Skin epidermis (tissue), 12 donors: ENCODE measurements around the gene ARHGAP6.
A peak's percentile ranks its signal among the peaks of the same experiment; 100 is the strongest.

ENCODE experiments used
- H3K27ac ChIP-seq, 21 experiments: fragments of 200-600 bp; sonication (generic) in 11 of 21; one replicate each; pipeline ENCODE4 v1.5.0; 2020; ENCODE audit warnings: mild to moderate bottlenecking in 3 of 21, inconsistent platforms in 2 of 21, moderate library complexity in 2 of 21
- H3K4me3 ChIP-seq, 7 experiments: fragments of 200-600 bp; sonication (generic) in 2 of 7; one replicate each; pipeline ENCODE4 v1.5.0; 2020; ENCODE audit warnings: inconsistent platforms in 2 of 7, mild to moderate bottlenecking in 2 of 7, moderate library complexity in 1 of 7

ARHGAP6 gene

GRCh38 chrX:11438767-11439166 lies 227.0 kb downstream of the ARHGAP6 start:
- Histone ChIP-seq H3K27ac (peak overlapping the region in 1 of 21 experiments; percentile 18), H3K4me3 (no peak overlapping the region)

- peak overlapping the region in 1 of 21 experiments; percentile 18 for H3K27ac ChIP-seq
- H3K4me3 ChIP-seq, result no peak overlapping the region
Measured at GRCh38 chrX:11438380-11438723, 227.4 kb downstream of the ARHGAP6 start.

GRCh38 chrX:11437642-11438379 lies 227.9 kb downstream of the ARHGAP6 start:
- Histone ChIP-seq H3K4me3 (no peak overlapping the region), H3K27ac (peak overlapping the region in 1 of 21 experiments; percentile 18)

DNA sequence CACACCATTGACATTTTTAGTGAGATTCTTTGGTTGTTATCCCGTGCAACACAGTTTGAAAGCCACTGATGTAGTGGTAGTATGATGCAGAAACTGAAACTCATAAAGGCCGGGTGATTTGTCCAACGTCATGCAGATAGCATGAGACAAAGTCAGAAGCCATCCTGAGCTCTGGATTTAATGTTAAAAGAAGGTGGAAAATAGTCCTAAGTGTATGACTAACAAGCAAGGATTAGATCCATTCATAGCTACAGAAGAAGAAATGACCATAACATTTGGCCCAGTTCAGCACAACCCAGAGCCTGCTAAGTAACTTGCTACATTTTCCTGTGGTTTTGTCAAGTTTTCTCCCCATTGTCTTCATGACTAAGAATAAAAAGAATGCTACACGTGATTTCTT lies 230.2 kb downstream of the ARHGAP6 start:
- Histone ChIP-seq H3K4me3 (no peak overlapping the region), H3K27ac (no peak overlapping the region)

DNA sequence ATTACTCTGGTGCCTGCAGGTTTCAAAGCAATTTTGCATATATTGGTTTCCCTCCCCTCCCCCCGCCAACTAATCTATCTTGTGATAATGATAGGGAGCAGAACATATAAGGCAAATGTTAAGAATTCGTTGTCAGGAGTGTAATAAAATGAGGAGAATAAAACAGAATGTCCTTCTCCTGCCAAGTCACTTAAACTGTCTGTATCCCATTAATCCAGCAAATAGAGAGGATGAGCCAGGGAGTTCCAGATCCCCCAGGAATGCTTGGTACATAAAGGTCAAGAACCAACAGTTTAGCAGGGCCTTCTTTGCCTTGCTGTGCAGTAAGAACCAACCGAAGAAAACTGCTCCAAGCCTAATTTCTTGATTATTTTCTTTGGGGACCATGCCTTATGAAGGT lies 231.1 kb downstream of the ARHGAP6 start:
- Histone ChIP-seq H3K4me3 (no peak overlapping the region), H3K27ac (no peak overlapping the region)

DNA sequence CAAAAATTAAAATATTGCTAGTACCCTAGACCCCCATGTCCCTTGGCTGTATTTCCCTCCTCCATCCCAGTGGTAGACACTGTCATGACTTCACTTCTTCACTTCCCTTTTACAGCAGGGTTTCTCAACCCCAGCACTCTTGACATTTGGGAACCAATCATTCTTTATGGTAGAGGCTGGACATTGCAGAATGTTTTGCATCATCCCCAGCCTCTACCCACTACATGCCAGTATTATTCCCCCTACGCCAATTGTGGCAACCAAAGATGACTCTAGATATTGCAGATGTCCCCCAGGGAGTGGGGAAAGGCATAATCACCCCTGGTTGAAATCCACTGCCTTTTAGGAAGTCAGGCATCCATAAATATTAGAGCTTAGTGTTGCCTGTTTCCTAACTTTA lies 233.9 kb downstream of the ARHGAP6 start:
- H3K27ac ChIP-seq, result no peak overlapping the region
- no peak overlapping the region for H3K4me3 ChIP-seq

- no peak overlapping the region for H3K27ac ChIP-seq
- no peak overlapping the region for H3K4me3 ChIP-seq
Measured at GRCh38 chrX:11430271-11430670, 235.4 kb downstream of the ARHGAP6 start.

- Histone ChIP-seq H3K27ac (no peak overlapping the region), H3K4me3 (no peak overlapping the region)
Measured at GRCh38 chrX:11429538-11430085, 236.1 kb downstream of the ARHGAP6 start.

GRCh38 chrX:11427453-11428071 lies 238.2 kb downstream of the ARHGAP6 start:
- peak overlapping the region; percentile 21 to 34 (median 28) for H3K4me3 ChIP-seq
- H3K27ac ChIP-seq, result peak overlapping the region in 11 of 21 experiments; percentile 0 to 71 (median 43)

- Histone ChIP-seq H3K4me3 (peak overlapping the region; percentile 21 to 34 (median 28)), H3K27ac (peak overlapping the region in 10 of 21 experiments; percentile 0 to 71 (median 44))
Measured at GRCh38 chrX:11426712-11427452, 238.8 kb downstream of the ARHGAP6 start.

DNA sequence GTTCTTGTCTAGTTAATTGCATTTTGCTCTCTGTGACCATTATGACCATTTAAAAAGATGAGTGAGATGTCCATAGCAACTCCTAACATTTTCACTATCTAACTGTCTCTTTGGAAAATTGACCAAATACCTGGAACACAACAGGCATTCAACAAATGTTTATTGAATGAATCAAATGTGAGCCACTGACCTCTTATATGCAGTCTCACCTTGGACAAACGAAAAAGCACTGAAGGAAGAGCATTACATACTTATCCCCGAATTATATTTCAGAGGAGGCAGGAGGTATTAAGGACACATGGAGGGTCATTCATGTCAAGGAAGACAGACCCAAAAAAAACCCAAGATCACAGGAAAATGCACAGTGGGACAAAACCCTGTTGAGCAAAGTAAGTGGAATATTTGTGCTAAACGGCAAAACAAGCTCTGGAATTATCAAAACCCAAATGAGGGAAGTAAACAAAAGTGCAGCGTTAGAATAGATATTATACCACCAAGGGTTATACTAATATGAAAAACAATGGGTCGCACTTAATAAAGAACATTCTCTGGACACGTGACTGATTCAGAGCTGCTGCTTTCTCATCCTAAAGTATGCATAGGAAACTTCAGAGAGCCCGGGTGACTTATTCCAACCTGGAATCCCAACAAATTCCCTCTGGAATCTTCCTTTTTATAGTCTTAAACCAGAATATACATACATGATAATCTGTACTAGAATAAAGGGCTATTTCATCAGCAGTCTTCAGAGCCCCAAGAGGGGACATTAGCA lies 240.6 kb downstream of the ARHGAP6 start:
- H3K27ac ChIP-seq, result no peak overlapping the region
- no peak overlapping the region for H3K4me3 ChIP-seq

DNA sequence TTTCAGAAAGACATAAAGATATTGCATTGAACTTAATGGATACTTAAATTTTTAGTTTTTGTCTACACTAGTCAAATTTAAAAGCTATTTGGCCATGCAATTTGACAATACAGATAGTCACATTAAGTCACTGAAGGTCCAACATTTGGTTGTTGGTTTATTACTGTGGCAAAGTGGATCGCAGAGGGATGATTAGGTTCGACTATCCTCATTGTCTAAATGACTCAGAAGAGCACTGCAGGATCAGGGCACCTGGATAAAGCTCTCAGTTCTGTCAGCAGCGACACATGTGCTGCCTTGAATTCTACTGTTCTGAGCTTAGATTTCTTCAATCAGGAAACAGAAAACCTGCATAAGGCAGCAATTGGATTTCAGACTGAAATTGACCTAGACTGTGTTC lies 241.8 kb downstream of the ARHGAP6 start:
- Histone ChIP-seq H3K4me3 (no peak overlapping the region), H3K27ac (peak overlapping the region in 1 of 21 experiments; percentile 12)

DNA sequence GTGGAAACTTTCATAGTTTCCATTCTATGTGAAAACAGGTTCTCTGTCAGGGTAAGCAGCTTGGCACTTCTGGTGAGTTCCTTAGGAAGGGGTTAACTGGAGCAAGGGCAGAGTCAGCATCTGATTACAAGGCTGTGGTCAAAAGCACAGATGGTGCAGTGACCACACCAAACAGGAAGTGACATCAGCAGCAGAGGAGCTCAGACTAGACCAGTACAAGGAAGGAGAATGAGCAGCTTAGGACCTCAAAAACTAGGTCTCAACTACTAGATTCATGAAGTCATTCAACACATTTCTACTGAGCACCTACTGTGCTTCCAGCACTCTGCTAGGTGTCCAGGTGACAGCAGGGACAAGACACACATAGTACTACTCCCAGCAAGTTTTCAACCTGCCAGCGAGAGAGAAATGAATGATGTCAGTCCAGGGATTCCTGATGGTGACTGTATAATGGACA lies 242.3 kb downstream of the ARHGAP6 start:
- Histone ChIP-seq H3K27ac (peak overlapping the region in 2 of 21 experiments; percentile 12 to 43), H3K4me3 (no peak overlapping the region)

DNA sequence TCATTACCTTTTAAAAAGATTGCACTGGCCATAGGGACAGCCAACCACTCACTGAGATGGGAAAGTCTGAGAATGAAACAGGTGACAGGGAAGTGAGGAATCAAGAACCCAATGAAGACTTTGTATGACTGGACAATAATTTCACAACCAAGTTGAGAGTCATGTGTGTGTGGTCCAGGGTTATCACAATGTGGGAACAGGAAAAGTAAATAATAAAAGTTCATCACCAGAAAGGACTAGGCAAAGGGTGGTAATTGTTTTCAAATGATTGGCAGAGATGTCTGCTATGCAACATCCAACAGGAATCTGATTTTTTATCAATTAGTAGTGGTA lies 243.2 kb downstream of the ARHGAP6 start:
- H3K4me3 ChIP-seq, result no peak overlapping the region
- no peak overlapping the region for H3K27ac ChIP-seq

GRCh38 chrX:11421805-11422524 lies 243.8 kb downstream of the ARHGAP6 start:
- no peak overlapping the region for H3K27ac ChIP-seq

GRCh38 chrX:11420851-11421250 lies 244.9 kb downstream of the ARHGAP6 start:
- Histone ChIP-seq H3K27ac (no peak overlapping the region), H3K4me3 (no peak overlapping the region)

More at GRCh38 chrX:11421805-11422524, 243.8 kb downstream of the ARHGAP6 start:
- H3K4me3 ChIP-seq, result no peak overlapping the region

GRCh38 chrX:11419102-11419501 lies 246.6 kb downstream of the ARHGAP6 start:
- no peak overlapping the region for H3K27ac ChIP-seq

GRCh38 chrX:11416600-11416999 lies 249.1 kb downstream of the ARHGAP6 start:
- Histone ChIP-seq H3K4me3 (no peak overlapping the region), H3K27ac (no peak overlapping the region)

More at GRCh38 chrX:11419102-11419501, 246.6 kb downstream of the ARHGAP6 start:
- H3K4me3 ChIP-seq, result no peak overlapping the region

DNA sequence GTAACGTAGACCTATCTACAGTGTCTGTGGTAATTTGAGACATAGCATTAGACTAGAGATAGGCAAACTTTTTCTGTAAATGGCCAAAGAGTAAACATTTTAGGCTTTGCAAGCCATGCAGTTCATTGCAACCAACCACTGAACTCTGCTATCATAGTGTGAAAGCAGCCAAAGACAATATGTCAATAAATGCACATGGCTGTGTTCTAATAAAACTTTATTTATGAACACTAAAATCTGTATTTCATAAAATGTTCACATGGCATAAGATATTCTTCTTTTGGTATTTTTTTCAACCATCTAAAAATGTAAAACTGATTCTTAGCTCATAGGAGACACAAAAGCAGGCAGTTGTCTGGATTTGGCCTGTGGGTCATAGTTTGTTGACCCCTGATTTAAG lies 251.6 kb downstream of the ARHGAP6 start:
- no peak overlapping the region for H3K4me3 ChIP-seq
- H3K27ac ChIP-seq, result no peak overlapping the region
